Stimulated activated naive CD8-positive, alpha-beta T cell treated with anti-CD3 and anti-CD28 coated beads, Interleukin-15, Interleukin-2, amounts not matched to agents 100 U/mL and 50 U/mL, for 24 hours (primary cell): ENCODE measurements around the gene GNG3.
"Not testable (repeated sequence)": the region's sequence is repeated elsewhere in the genome, so short reads cannot be mapped to it uniquely, and the experiment has no call there.

Experiments
- ATAC-seq: fragments of 150-1000 bp; cut with Tn5 transposase; one replicate; pipeline ENCODE4 v1.10.0; 2021
- DNase-seq: peaks from one replicate; pipeline ENCODE4 v3.0.0; 2021

GNG3 gene

GRCh38 chr11:62707277-62707861 is at the start of gene GNG3, which contains the start of gene BSCL2:
TSS of gene GNG3 (plus strand) at chr11:62707676. CDS start at chr11:62708296, 620 bp downstream.
TSS of gene BSCL2 (minus strand) at chr11:62707424. CDS start at chr11:62707195, 229 bp downstream.
- ATAC-seq = no peak
- no peak for DNase-seq

- peak; percentile 36 for ATAC-seq
- DNase-seq = peak; percentile 62
These were observed 42.9 kb upstream of the GNG3 start for GRCh38 chr11:62664405-62665074.

DNA sequence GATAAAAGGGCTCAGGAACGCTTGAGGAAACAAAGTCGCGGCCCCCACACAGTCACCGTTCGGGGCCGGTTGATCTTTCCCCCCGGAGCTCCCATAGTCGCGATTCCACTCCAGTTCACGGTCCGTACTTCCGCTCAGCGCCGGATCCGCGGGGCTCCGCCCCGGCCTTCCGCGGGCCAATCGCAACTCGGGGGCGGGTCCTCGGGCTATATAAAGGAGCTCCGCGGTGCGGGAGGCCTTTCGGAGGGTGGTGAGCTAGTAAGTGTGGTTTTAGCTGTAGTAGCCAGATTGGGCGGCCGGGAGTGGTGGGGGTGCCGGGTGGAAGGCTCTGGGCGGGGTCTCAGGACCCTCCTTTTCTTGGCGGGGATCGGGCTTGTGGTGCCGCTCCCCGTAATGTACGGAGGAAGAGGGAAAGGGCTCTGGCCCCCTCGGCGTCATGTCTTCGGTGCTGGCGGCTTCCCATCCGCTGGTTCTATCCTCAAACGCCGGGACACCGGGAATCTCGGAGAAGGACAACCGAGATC is 42.3 kb upstream of the GNG3 start, which contains the start of the genes C11orf98 and CSKMT:
C11orf98 (minus strand) TSS at position 136 of the 524 bp plus-strand sequence; CDS start at position 95, 41 bp downstream.
CSKMT (plus strand) TSS at position 238 of the 524 bp plus-strand sequence. CDS start 568 bp downstream, outside the sequence.
- DNase-seq = peak; percentile 97
- ATAC-seq = peak; percentile 89

DNA sequence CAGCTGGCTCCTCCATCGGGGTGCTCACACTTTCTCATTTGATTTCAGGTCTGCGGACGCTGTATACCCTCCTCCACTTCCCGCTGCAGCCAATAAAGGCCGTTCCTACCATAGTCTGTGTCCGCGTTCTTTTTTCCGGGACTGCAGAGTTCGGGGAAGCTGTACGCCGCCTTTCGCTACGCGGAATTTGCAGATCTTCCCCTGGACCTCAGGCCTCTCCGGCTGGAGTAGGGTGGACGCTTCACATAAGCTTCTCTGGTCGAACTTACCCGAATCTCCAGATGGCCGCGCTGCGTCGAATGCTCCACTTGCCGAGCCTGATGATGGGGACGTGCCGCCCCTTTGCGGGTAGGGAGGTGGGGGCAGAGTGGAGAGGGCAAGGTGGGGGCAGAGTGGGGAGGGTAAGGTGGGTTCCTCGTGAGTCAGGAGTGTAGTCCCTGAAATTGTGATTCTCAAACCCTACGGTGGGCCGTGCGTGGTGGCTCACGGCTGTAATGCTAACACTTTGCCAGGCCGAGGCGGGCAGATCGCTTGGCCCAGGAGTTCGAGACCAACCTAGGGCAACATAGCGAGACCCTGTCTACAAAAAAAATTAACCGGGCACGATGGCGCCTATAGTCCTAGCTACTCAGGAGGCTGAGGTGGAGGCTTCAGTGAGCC is 41.7 kb upstream of the GNG3 start:
- ATAC-seq = peak; percentile 21
- DNase-seq = peak; percentile 74

- no peak for DNase-seq
- ATAC-seq = no peak
These were observed 41.1 kb upstream of the GNG3 start for GRCh38 chr11:62666259-62666926.

GRCh38 chr11:62667460-62667859 is 40.0 kb upstream of the GNG3 start:
- DNase-seq = no peak
- ATAC-seq = no peak

DNA sequence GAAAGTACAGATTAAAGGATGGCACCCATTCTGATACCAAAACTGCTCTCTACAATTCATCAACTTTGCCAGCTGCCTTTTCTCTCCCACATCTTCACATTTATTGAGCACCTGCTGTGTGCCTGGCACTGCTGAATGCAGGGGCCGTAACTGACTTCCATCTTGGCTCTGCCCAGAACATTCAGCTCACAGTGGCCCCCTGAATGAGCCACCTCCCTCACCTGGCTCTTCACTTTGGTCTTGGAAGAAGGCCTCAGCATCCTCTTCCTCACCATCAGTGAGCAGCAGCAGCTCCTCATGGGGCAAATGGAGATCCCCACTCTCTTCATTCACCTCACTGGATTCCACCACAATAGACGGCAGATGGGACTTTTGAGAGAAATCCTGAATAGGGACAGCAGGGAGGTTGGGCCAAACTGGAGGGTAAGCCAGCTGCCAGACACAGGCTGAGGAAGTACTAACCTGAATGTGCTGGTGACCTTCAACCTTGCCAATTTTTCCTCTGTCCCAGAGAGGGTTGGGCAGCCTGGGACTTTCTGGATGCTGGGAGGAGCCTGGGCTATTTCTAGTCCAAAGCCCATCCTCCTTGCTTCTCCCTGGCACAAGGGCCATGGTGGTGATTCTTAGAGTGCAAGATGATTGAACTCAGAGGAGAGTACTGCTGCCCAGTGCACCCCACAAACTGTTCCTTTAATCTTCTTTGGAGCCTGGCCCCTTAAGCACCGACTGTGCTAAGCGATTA is 37.9 kb upstream of the GNG3 start:
- ATAC-seq = no peak

GRCh38 chr11:62671236-62671607 is 36.3 kb upstream of the GNG3 start:
- DNase-seq (no peak), ATAC-seq (no peak)

More for the DNA sequence above, 37.9 kb upstream of the GNG3 start:
- no peak for DNase-seq

DNA sequence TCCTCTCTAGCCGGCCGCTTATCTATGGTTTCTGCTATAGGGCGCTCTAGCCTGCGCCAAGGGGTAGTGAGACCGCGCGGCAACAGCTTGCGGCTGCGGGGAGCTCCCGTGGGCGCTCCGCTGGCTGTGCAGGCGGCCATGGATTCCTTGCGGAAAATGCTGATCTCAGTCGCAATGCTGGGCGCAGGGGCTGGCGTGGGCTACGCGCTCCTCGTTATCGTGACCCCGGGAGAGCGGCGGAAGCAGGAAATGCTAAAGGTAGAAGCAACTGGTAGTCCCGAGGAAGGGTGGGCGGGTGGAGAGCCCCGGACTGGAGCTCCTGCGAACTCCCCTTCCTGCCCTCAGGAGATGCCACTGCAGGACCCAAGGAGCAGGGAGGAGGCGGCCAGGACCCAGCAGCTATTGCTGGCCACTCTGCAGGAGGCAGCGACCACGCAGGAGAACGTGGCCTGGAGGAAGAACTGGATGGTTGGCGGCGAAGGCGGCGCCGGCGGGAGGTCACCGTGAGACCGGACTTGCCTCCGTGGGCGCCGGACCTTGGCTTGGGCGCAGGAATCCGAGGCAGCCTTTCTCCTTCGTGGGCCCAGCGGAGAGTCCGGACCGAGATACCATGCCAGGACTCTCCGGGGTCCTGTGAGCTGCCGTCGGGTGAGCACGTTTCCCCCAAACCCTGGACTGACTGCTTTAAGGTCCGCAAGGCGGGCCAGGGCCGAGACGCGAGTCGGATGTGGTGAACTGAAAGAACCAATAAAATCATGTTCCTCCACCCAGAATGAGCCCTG is 35.7 kb upstream of the GNG3 start, which contains the start of the genes LBHD1 and UQCC3:
LBHD1 (minus strand) TSS at position 660 of the 782 bp plus-strand sequence. CDS start 2,236 bp downstream, outside the sequence.
UQCC3 (plus strand) TSS at position 66 of the 782 bp plus-strand sequence; CDS start at position 139, 73 bp downstream.
- DNase-seq (peak; percentile 88), ATAC-seq (peak; percentile 94)

- no peak for DNase-seq
These were observed 34.3 kb upstream of the GNG3 start for GRCh38 chr11:62673196-62673525.

DNA sequence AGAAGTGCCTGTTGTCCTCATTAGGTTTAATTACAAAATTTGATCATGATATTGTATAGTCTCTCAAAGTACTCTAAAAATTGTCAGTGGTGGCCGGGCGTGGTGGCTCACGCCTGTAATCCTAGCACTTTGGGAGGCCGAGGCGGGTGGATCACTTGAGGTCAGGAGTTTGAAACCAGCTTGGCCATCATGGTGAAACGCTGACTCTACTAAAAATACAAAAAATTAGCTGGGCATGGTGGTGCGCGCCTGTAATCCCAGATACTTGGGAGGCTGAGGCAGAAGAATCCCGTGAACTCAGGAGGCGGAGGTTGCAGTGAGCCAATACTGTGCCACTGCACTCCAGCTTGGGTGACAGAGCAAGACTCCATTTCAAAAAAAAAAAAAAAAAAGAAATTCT is 32.1 kb upstream of the GNG3 start:
- not testable (repeated sequence) for ATAC-seq, DNase-seq

More at GRCh38 chr11:62673196-62673525, 34.3 kb upstream of the GNG3 start:
- ATAC-seq = no peak

- ATAC-seq (no peak), DNase-seq (no peak)
These were observed 30.8 kb upstream of the GNG3 start for GRCh38 chr11:62676698-62677097.

DNA sequence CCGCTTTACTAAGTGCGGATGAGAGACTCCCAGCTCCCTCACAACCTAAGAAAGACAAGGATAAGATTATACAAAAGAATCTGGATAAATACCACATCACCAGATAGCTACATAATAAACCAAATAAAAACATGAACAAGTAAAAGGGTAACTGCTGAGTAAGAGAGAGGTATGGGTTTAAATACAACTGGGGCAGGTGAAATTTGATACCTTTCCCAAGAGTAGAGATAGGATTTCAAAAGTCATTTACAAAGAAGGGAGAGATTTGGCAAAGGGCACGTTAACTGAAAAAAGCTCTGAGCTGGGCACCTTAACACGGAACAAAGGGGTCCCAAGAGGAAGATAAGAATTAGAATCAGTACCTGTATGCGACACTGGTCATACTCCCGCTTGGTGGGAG is 30.3 kb upstream of the GNG3 start:
- no peak for DNase-seq
- no peak for ATAC-seq

- DNase-seq (no peak), ATAC-seq (no peak)
These were observed 29.8 kb upstream of the GNG3 start for GRCh38 chr11:62677714-62678113.

DNA sequence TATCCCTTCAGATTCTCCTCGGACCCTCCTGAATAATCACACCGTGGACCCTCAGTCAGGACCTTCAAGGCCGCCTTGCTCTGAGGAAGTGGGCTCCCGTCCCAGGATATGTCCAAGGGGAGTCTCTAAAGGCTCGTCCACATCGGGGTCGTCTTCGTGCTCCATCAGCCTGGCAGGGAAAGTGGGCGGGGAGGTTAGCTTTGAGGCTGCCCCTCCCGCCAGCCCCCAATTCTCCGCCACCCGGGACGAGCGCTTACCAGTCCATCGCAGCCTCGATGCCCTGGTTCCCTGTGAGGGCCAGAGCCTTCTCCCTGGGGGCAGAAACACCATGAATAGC is 29.1 kb upstream of the GNG3 start:
- DNase-seq (no peak), ATAC-seq (no peak)

- ATAC-seq (peak; percentile 87), DNase-seq (peak; percentile 89)
These were observed 28.4 kb upstream of the GNG3 start, which contains the start of gene UBXN1 for GRCh38 chr11:62678770-62679696. TSS of gene UBXN1 (minus strand) at chr11:62679073. CDS start at chr11:62678923, 150 bp downstream.

GRCh38 chr11:62680825-62681240 is 26.6 kb upstream of the GNG3 start:
- no peak for DNase-seq
- ATAC-seq = peak; percentile 85

DNA sequence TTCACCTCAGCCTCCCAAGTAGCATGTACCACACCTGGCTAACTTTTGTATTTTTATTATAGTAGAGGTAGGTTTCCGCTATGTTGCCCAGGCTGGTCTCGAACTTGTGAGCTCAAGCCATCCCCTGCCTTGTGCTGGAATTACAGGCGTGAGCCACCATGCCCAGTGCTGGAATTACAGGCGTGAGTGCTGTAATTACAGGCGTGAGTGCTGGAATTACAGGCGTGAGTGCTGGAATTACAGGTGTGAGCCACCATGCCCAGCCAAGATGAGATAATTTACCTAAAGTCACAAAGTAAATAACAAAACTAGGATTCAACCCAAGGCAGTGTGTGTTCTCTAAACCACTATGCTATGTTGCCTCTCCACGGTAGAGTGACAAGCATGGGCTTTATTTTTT is 25.0 kb upstream of the GNG3 start:
- ATAC-seq (no peak), DNase-seq (no peak)
